GM12864 (cell line): ENCODE results near the gene MEF2D.
A peak's percentile ranks its signal among the peaks of the same experiment; 100 is the strongest.

Experiments used
- DNase-seq: peaks from one replicate; pipeline ENCODE4 v3.0.0-alpha.2; 2011; ENCODE audit warnings: low read depth
- H3K4me3 ChIP-seq: 2 replicates; pipeline ENCODE4 v1.5.1; 2011; ENCODE audit warnings: mild to moderate bottlenecking, low read depth, low read length, control low read depth
- TF ChIP-seq, protein P1 (sequence below): IDR thresholded peaks from 2 replicates; pipeline ENCODE4 v1.5.1; 2011; ENCODE audit warnings: low read depth, mild to moderate bottlenecking, moderate library complexity, low read length, control low read depth, inconsistent platforms; ENCODE audit errors: missing control alignments

Gene MEF2D

GRCh38 chr1:156493154-156493631 is 7.4 kb downstream of the MEF2D start:
- no peak for DNase-seq
- H3K4me3 ChIP-seq: peak overlapping the region; percentile 32
- TF ChIP-seq, protein P1, sequence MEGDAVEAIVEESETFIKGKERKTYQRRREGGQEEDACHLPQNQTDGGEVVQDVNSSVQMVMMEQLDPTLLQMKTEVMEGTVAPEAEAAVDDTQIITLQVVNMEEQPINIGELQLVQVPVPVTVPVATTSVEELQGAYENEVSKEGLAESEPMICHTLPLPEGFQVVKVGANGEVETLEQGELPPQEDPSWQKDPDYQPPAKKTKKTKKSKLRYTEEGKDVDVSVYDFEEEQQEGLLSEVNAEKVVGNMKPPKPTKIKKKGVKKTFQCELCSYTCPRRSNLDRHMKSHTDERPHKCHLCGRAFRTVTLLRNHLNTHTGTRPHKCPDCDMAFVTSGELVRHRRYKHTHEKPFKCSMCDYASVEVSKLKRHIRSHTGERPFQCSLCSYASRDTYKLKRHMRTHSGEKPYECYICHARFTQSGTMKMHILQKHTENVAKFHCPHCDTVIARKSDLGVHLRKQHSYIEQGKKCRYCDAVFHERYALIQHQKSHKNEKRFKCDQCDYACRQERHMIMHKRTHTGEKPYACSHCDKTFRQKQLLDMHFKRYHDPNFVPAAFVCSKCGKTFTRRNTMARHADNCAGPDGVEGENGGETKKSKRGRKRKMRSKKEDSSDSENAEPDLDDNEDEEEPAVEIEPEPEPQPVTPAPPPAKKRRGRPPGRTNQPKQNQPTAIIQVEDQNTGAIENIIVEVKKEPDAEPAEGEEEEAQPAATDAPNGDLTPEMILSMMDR: no peak

DNA sequence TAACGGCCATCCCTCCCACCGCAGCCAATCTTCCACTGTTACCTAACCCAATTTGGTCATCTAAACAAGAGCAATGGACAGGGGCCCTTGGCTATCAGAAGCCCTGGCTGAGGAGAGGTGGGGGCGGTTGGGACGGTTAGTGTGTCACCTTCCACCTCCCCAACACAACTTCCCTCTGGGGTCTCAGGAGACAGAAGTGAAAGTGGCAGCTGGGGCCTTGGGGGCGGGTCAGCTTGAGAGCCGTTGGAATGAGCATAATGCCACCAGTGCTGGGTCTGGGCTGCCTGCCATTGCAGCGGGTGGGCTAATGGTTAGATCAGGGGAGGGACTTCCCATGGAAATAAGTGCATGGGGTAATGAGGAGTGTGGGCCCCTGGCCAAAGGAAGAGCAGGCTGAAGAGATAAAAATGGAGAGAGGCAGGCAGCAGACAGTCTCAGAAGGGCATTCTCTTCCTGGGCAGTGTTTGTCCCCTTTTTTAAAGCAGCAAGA is 7.9 kb downstream of the MEF2D start:
- peak overlapping the region; percentile 32 for H3K4me3 ChIP-seq
- no peak for DNase-seq
- TF ChIP-seq, protein P1: no peak

- H3K4me3 ChIP-seq: peak overlapping the region; percentile 45; the same call in 1 of the 2 replicates
- DNase-seq: no peak
- TF ChIP-seq, protein P1: no peak
Measured at GRCh38 chr1:156492013-156492590, 8.5 kb downstream of the MEF2D start.

DNA sequence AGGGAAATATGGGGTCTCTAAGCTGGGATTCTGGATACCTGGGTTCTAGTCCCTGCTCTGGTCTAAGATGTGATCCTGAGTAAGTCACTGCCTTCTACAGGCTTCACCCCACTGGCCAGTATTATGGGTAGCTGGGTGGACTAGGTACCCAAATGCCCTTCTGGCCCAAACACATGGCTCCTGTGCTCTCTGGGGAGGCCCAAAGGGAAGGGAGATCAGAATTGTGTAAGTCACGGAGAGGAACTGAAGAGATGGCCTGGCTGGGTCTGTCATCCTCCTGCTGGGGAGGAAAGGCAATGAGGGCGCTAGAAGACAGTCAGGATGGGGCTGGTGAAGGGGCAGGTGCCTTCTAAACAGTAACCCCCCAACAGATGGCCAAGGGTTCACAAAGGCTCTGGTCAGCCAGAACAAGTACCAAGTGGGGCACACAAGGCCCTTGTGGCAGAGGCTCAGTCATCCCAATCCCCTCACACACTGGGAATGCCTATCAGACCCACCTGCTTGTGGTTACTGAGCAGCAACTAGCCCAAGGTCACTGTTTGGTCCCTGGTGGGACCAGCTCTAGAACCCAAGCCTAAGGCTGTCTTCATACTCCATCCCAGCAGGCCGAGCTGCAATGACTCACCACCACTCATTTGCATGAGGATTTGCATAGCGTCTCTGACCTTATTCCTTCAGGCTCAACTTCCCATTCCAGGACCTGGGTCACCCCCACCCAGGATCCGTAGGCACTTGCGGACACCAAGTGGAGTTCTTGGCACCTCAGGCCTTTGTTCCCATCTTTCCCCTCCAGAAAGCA is 9.2 kb downstream of the MEF2D start:
- DNase-seq: no peak
- TF ChIP-seq, protein P1: peak; percentile 7
- H3K4me3 ChIP-seq: peak overlapping the region; percentile 45

- peak overlapping the region; percentile 45 for H3K4me3 ChIP-seq
- TF ChIP-seq, protein P1: no peak
- DNase-seq: no peak
Measured at GRCh38 chr1:156490401-156491032, 10.1 kb downstream of the MEF2D start.

DNA sequence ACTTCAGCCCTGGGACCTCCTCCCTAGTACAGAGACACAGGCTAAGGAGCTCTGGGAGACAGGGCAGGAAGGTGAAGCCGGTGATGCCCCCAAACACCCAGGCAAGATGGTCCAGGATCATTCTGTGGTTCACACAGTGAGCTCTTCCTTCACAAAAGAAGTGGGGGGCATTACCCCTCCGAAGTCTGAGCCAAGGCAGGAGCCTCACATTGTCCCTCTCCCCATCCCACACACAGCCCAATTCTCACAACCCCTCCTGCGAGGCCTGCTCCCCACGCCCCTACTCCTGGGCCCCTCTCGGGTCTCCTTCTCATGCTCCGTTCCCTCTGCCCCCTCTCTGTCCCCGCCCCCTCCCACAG is 10.7 kb downstream of the MEF2D start:
- no peak for DNase-seq
- peak overlapping the region; percentile 45 for H3K4me3 ChIP-seq
- TF ChIP-seq, protein P1: no peak
